ENCODE results near the gene DBF4. TPM values are rescaled to one million over a fixed set of nuclear protein-coding genes. Genes with fewer than 3 reads are reported as not detected.

DBF4 gene
- total and polyA plus RNA-seq, 2 experiments from 2014 or later: 62.6 to 91.5 TPM

GRCh38 chr7:87874066-87874465 lies 2.2 kb upstream of the DBF4 start (continued):
- TF ChIP-seq CREB1 (CRISPR knock-in tag; IDR thresholded peaks at IDR 0.05; ENCODE audit: low read depth): no peak
- no peak for TF ChIP-seq ZNF114 (CRISPR knock-in tag; IDR thresholded peaks at IDR 0.05)
- no peak for TF ChIP-seq POLR2AphosphoS5 (IDR thresholded peaks at IDR 0.05; ENCODE audit: low read depth)
- TF ChIP-seq EZH2 (IDR thresholded peaks at IDR 0.05; ENCODE audit: low read depth, unreplicated experiment): no peak
- TF ChIP-seq EZH2phosphoT487 (IDR thresholded peaks at IDR 0.05; ENCODE audit: unreplicated experiment): no peak

GRCh38 chr7:87875151-87876039 lies 898 bp upstream of the DBF4 start:
- Mint-ChIP-seq H3K27ac (peak overlapping the region; percentile 90), H3K27me3 (ENCODE audit: insufficient read depth, low read depth, poor library complexity) (peaks cover 3% of the 10 kb centered on the region), H3K4me3 (peak overlapping the region; percentile 78), H3K36me3 (ENCODE audit: low read depth) (peaks cover 45% of the 10 kb centered on the region), H3K4me1 (peaks cover 20% of the 10 kb centered on the region), H3K9me3 (peaks cover 21% of the 10 kb centered on the region)
- peak overlapping the region; percentile 89 for H3K4me2 ChIP-seq
- peaks cover 19% of the 10 kb centered on the region for H3K4me1 ChIP-seq (ENCODE audit: insufficient read depth)
- peaks cover 16% of the 10 kb centered on the region for H3K36me3 ChIP-seq (ENCODE audit: insufficient read depth)
- peaks cover 6% of the 10 kb centered on the region; the same call in 1 of the 2 replicates for H3F3A ChIP-seq (replicated peaks; ENCODE audit: low read depth)
- ATAC-seq (peak; percentile 48), DNase-seq (ENCODE audit: low spot score) (peak; percentile 59)
- H4K20me1 ChIP-seq (replicated peaks; ENCODE audit: insufficient read depth): peaks cover 4% of the 10 kb centered on the region; the same call in 1 of the 2 replicates
- no peaks in the 10 kb centered on the region for H3K27me3 ChIP-seq (ENCODE audit: insufficient read depth)
- H3K9me2 ChIP-seq (ENCODE audit: insufficient read depth): no peaks in the 10 kb centered on the region
- H3K4me3 ChIP-seq: peak overlapping the region; percentile 70
- H2AFZ ChIP-seq: peak overlapping the region; percentile 20; the same call in 1 of the 2 replicates
- H3K27ac ChIP-seq (ENCODE audit: low read depth): peak overlapping the region; percentile 99
- peaks cover 83% of the 10 kb centered on the region for H3K79me2 ChIP-seq (replicated peaks; ENCODE audit: insufficient read depth)
- TF ChIP-seq ZNF462 (CRISPR knock-in tag; IDR thresholded peaks at IDR 0.05): no peak
- TF ChIP-seq JUNB (IDR thresholded peaks at IDR 0.05; ENCODE audit: unreplicated experiment): no peak
- no peak for TF ChIP-seq ETS1 (IDR thresholded peaks at IDR 0.05)
- TF ChIP-seq EZH2phosphoT487 (IDR thresholded peaks at IDR 0.05; ENCODE audit: unreplicated experiment): no peak
- TF ChIP-seq STAT1 (IDR thresholded peaks at IDR 0.05; ENCODE audit: unreplicated experiment): no peak
- TF ChIP-seq EZH2 (IDR thresholded peaks at IDR 0.05; ENCODE audit: low read depth, unreplicated experiment): no peak
- no peak for TF ChIP-seq REST (IDR thresholded peaks at IDR 0.05; ENCODE audit: unreplicated experiment)
- TF ChIP-seq ZNF114 (CRISPR knock-in tag; IDR thresholded peaks at IDR 0.05): no peak
- no peak for TF ChIP-seq CREB1 (CRISPR knock-in tag; IDR thresholded peaks at IDR 0.05; ENCODE audit: low read depth)
- TF ChIP-seq ZNF331 (CRISPR knock-in tag; IDR thresholded peaks at IDR 0.05; ENCODE audit: low read depth): no peak

Data from GM23338 (cell line).